GM23338 (cell line): ENCODE measurements around the gene MED1. TPM values are rescaled to one million over a fixed set of nuclear protein-coding genes. Genes with fewer than 3 reads are reported as not detected.

Experiments used
- ATAC-seq: fragments of 200-7000 bp; cut with Tn5 transposase; 3 replicates; pipeline ENCODE4 v1.9.1; 2020
- DNase-seq: peaks from one replicate; pipeline ENCODE4 v3.0.0-alpha.2; 2015; ENCODE audit warnings: low spot score
- H2AFZ ChIP-seq: fragments of 200-600 bp; sonication (generic); 2 replicates; pipeline ENCODE4 v1.8.0; 2016; ENCODE audit warnings: antibody characterized with exemption, mild to moderate bottlenecking, moderate library complexity
- H3F3A ChIP-seq: fragments of 200-600 bp; sonication (generic); replicated peaks from 2 replicates; pipeline ENCODE4 v1.8.0; 2017; ENCODE audit warnings: antibody characterized with exemption, mixed run types, low read depth
- H3K27ac ChIP-seq: fragments of 200-600 bp; sonication (generic); 2 replicates; pipeline ENCODE4 v1.6.1; 2016; ENCODE audit warnings: low read depth
- H3K27me3 ChIP-seq: fragments of 200-600 bp; sonication (generic); 2 replicates; pipeline ENCODE4 v1.8.0; 2016; ENCODE audit warnings: mild to moderate bottlenecking, mixed run types, moderate library complexity; ENCODE audit not compliant: insufficient read depth
- H3K36me3 ChIP-seq: fragments of 200-600 bp; sonication (generic); 2 replicates; pipeline ENCODE4 v1.8.0; 2016; ENCODE audit warnings: mild to moderate bottlenecking; ENCODE audit not compliant: insufficient read depth
- H3K4me1 ChIP-seq: fragments of 200-600 bp; sonication (generic); 2 replicates; pipeline ENCODE4 v1.8.0; 2016; ENCODE audit warnings: mild to moderate bottlenecking, moderate library complexity; ENCODE audit not compliant: insufficient read depth
- H3K4me2 ChIP-seq: fragments of 200-600 bp; sonication (generic); 2 replicates; pipeline ENCODE4 v1.7.1; 2017; ENCODE audit warnings: mixed run types
- H3K4me3 ChIP-seq: fragments of 200-600 bp; sonication (generic); 2 replicates; pipeline ENCODE4 v1.6.1; 2016; ENCODE audit warnings: mixed run types
- H3K79me2 ChIP-seq: fragments of 200-600 bp; sonication (generic); replicated peaks from 2 replicates; pipeline ENCODE4 v1.8.0; 2017; ENCODE audit warnings: mild to moderate bottlenecking; ENCODE audit not compliant: insufficient read depth
- H3K9me2 ChIP-seq: fragments of 200-600 bp; sonication (generic); 2 replicates; pipeline ENCODE4 v1.8.0; 2017; ENCODE audit not compliant: insufficient read depth
- H4K20me1 ChIP-seq: fragments of 200-600 bp; sonication (generic); replicated peaks from 2 replicates; pipeline ENCODE4 v1.8.0; 2017; ENCODE audit warnings: mild to moderate bottlenecking; ENCODE audit not compliant: insufficient read depth
- H3K27ac Mint-ChIP-seq: 2 replicates; pipeline ENCODE4 v1.8.0; 2020; ENCODE audit warnings: inconsistent platforms, mild to moderate bottlenecking, moderate library complexity, mixed read lengths
- H3K27me3 Mint-ChIP-seq: 3 replicates; pipeline ENCODE4 v1.8.0; 2022; ENCODE audit warnings: low read depth, mild to moderate bottlenecking, moderate library complexity, mixed read lengths, inconsistent platforms; ENCODE audit not compliant: insufficient read depth, poor library complexity
- H3K36me3 Mint-ChIP-seq: 3 replicates; pipeline ENCODE4 v1.8.0; 2021; ENCODE audit warnings: low read depth, mild to moderate bottlenecking, inconsistent platforms, moderate library complexity, mixed read lengths
- H3K4me1 Mint-ChIP-seq: 3 replicates; pipeline ENCODE4 v1.8.0; 2020; ENCODE audit warnings: mild to moderate bottlenecking, inconsistent platforms, mixed read lengths
- H3K4me3 Mint-ChIP-seq: 3 replicates; pipeline ENCODE4 v1.8.0; 2021; ENCODE audit warnings: moderate library complexity, mild to moderate bottlenecking, inconsistent platforms, mixed read lengths
- H3K9me3 Mint-ChIP-seq: 3 replicates; pipeline ENCODE4 v1.8.0; 2020; ENCODE audit warnings: moderate library complexity, mild to moderate bottlenecking, inconsistent platforms, mixed read lengths
- CREB1 ChIP-seq: fragments of 250-450 bp; sonication (Bioruptor Pico); IDR thresholded peaks from 2 replicates; pipeline ENCODE4 v1.5.0; 2020; ENCODE audit warnings: low read depth, mild to moderate bottlenecking, moderate library complexity
- CTCF ChIP-seq, 2 experiments: fragments of 200-600 bp in 1 of 2; sonication (generic) in 1 of 2; conservative IDR thresholded peaks; 2 replicates each; pipeline versions ENCODE4 v1.5.1 to v1.6.1; 2016 to 2017; ENCODE audit warnings: antibody characterized with exemption in 2 of 2, low read depth in 2 of 2, mild to moderate bottlenecking in 2 of 2, moderate library complexity in 1 of 2
- ETS1 ChIP-seq: IDR thresholded peaks from 2 replicates; pipeline ENCODE4 v1.6.1; 2016; ENCODE audit warnings: antibody characterized with exemption
- EZH2 ChIP-seq: fragments of 200-600 bp; sonication (generic); IDR thresholded peaks from one replicate; pipeline ENCODE4 v1.8.0; 2017; ENCODE audit warnings: antibody characterized with exemption, mild to moderate bottlenecking, low read depth; ENCODE audit not compliant: unreplicated experiment
- EZH2phosphoT487 ChIP-seq: fragments of 200-600 bp; sonication (generic); IDR thresholded peaks from one replicate; pipeline ENCODE4 v1.8.1; 2018; ENCODE audit warnings: antibody characterized with exemption; ENCODE audit not compliant: unreplicated experiment
- JUNB ChIP-seq: IDR thresholded peaks from one replicate; pipeline ENCODE4 v1.6.1; 2016; ENCODE audit warnings: antibody characterized with exemption; ENCODE audit not compliant: unreplicated experiment
- NANOG ChIP-seq: IDR thresholded peaks from 2 replicates; pipeline ENCODE4 v1.6.1; 2016; ENCODE audit warnings: antibody characterized with exemption, borderline replicate concordance
- POLR2AphosphoS5 ChIP-seq: IDR thresholded peaks from 2 replicates; pipeline ENCODE4 v1.6.1; 2016; ENCODE audit warnings: antibody characterized with exemption, low read depth
- REST ChIP-seq: IDR thresholded peaks from one replicate; pipeline ENCODE4 v1.6.1; 2018; ENCODE audit warnings: antibody characterized with exemption; ENCODE audit not compliant: unreplicated experiment
- STAT1 ChIP-seq: IDR thresholded peaks from one replicate; pipeline ENCODE4 v1.6.1; 2016; ENCODE audit warnings: antibody characterized with exemption; ENCODE audit not compliant: unreplicated experiment
- ZNF114 ChIP-seq: fragments of 250-450 bp; sonication (Bioruptor Pico); IDR thresholded peaks from 2 replicates; pipeline ENCODE4 v1.5.0; 2020; ENCODE audit warnings: mild to moderate bottlenecking, moderate library complexity
- ZNF331 ChIP-seq: fragments of 250-450 bp; sonication (Bioruptor Pico); IDR thresholded peaks from 2 replicates; pipeline ENCODE4 v1.5.0; 2020; ENCODE audit warnings: low read depth, mild to moderate bottlenecking, moderate library complexity
- ZNF462 ChIP-seq: fragments of 250-450 bp; sonication (Bioruptor Pico); IDR thresholded peaks from 2 replicates; pipeline ENCODE4 v1.5.0; 2020; ENCODE audit warnings: mild to moderate bottlenecking, moderate library complexity
- polyA plus RNA-seq: library from polyadenylated mRNA; unstranded; fragments of >200 nt; fragmentation: Nextera tagmentation; extraction: Ambion mirVana; gene quantifications from 2 replicates; pipeline ENCODE4 v1.2.1, GENCODE V29; 2016
- total RNA-seq: library from RNA; depleted of rRNA; stranded (reverse); fragments of >200 nt; shearing (Covaris generic); gene quantifications from 2 replicates; pipeline ENCODE4 v1.2.3, GENCODE V29; 2014

Gene MED1
- total and polyA plus RNA-seq, 2 experiments from 2014 or later = 19.0 to 42.3 TPM

GRCh38 chr17:39455919-39456318 is 4.9 kb upstream of the MED1 start:
- Histone ChIP-seq H2AFZ (no peak overlapping the region), H3K36me3 (no peaks in the 10 kb centered on the region), H3K9me2 (no peaks in the 10 kb centered on the region), H3K79me2 (peaks cover 1% of the 10 kb centered on the region), H3K27ac (no peak overlapping the region), H4K20me1 (no peaks in the 10 kb centered on the region), H3F3A (peaks cover 4% of the 10 kb centered on the region; the same call in 1 of the 2 replicates), H3K4me2 (no peak overlapping the region), H3K27me3 (no peaks in the 10 kb centered on the region), H3K4me3 (no peak overlapping the region), H3K4me1 (0 out of 2 replicates have a peak, but pooled peaks cover 2% of the 10 kb centered on the region)
- DNase-seq = no peak
- H3K4me3 Mint-ChIP-seq = no peak overlapping the region
- no peaks in the 10 kb centered on the region; the same call in 2 of the 3 replicates for H3K4me1 Mint-ChIP-seq
- peaks cover 8% of the 10 kb centered on the region for H3K27me3 Mint-ChIP-seq
- no peak for ATAC-seq
- no peaks in the 10 kb centered on the region for H3K9me3 Mint-ChIP-seq
- TF ChIP-seq JUNB (no peak), ZNF114 (no peak), EZH2phosphoT487 (no peak), REST (no peak), POLR2AphosphoS5 (no peak), STAT1 (no peak), ZNF462 (CRISPR knock-in tag) (no peak), NANOG (no peak), CREB1 (CRISPR knock-in tag) (no peak), CTCF (conservative IDR thresholded peaks at IDR 0.05; ENCODE audit: low read depth in 2 of 2) (no peak), ZNF331 (CRISPR knock-in tag) (no peak), EZH2 (no peak), ETS1 (no peak)
- no peak overlapping the region for H3K27ac Mint-ChIP-seq
- H3K36me3 Mint-ChIP-seq = peaks cover 1% of the 10 kb centered on the region; the same call in 2 of the 3 replicates
